SIG-M5 (cell line): ENCODE data around the gene SERPINB7.
"Not testable (repeated sequence)": the region's sequence is repeated elsewhere in the genome, so short reads cannot be mapped to it uniquely, and the experiment has no call there.

ENCODE experiments used
- DNase-seq: peaks from one replicate; lab custom pipeline; 2025; lab: John Stamatoyannopoulos, UW

Gene SERPINB7, protein sequence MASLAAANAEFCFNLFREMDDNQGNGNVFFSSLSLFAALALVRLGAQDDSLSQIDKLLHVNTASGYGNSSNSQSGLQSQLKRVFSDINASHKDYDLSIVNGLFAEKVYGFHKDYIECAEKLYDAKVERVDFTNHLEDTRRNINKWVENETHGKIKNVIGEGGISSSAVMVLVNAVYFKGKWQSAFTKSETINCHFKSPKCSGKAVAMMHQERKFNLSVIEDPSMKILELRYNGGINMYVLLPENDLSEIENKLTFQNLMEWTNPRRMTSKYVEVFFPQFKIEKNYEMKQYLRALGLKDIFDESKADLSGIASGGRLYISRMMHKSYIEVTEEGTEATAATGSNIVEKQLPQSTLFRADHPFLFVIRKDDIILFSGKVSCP

DNA sequence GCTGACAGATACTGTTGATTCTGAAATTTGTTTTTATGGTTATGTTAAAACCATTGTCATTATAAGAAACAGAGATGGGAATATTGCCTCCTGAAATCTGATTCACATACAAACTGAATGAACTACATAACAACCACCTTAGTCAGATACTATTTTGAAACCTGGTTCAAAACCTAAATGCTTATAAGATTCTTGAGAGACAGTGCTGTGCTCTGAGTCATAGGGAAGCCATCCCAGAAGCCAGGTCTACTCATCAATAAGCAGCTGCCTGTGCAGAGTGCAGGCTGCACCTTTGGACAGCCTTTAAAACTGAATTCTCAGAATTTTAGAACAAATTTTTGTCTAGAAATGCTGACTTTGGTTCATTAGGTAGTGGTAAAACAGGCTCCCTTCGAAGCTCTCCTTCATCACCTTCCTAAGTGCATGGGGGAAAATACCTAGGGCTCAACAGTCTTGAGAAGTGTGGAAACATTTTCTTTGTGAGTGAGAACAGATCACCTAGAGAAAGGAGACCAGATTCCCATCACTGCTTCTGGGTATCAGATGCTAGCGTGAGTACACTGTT lies at the start of gene SERPINB7:
Gene SERPINB7, plus strand, starts transcription at position 253 of the 565 bp plus-strand sequence. CDS start 6,955 bp downstream, outside the sequence.
- no peak for DNase-seq

DNA sequence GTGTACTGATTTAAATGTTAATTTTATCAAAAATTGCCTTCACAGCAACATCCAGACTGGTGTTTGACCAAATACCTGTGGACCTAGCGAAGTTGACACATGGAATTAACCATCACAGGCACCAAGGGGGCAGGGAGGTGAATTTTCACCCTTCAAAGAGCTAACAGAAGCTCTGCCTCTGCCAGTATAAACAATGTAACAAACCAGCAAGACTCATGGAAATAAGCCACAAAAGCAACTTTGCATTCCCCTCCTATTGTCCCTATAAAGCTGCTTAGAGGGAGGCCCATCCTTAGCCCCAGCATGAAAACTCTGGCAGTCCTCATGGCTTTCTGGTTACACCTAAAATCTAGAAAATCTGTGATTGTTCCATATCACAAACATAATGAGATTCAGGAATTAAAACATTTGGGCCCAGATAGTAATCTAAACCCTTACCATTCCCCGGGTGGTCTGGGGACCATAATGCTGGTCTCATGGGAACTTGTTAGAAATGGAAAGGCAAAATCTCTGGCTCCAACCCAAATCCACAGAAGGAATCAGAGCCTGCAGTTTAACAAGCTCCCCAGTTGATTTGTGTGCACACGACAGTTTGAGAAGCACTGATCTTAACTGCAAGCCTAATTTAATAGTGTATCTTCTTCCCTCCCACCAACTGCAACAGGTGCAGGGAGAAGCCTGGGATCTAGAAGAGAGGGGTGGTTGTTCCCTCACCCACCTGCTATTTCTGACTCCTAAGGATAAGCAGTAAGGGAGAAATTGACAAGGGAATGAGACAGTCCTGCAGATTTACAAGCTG lies 49.3 kb upstream of the SERPINB7 start:
- no peak for DNase-seq

DNA sequence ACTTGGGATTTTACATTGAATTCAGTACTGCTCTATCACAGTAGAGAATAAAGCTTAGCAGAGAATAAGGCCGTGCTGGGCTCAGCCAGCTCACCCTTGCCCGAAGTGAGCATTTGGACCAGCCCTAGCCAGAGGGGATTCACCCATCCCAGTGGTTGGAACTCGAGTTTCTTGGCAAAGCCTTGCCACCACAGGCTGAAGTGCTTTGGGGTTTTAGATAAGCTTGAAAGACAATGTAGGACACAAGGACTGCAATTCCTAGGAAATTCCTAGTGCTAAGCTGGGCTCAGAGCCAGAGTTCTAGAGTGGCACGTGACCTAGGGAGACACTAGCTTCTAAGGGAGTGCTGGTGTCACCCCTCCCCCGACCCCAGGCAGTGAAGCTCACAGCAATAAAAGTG lies 44.4 kb upstream of the SERPINB7 start:
- no peak for DNase-seq

DNA sequence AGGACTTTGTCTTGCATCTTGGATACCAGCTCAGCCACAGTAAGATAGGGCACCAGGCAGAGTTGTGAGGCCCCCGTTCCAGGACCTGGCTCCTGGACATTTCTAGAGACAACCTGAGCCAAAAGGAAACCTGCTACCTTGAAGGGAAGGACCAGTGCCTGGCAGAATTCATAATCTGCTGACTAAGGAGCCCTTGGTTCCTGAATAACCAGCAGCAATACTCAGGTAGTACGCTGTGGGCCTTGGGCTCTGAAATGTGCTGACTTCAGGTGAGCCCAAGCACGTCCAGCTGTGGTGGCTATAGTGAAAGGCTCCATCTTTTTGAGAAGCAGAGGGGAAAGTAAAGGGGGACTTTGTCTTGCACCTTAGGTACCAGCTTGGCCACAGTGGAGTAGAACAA lies 44.0 kb upstream of the SERPINB7 start:
- DNase-seq, result no peak

DNA sequence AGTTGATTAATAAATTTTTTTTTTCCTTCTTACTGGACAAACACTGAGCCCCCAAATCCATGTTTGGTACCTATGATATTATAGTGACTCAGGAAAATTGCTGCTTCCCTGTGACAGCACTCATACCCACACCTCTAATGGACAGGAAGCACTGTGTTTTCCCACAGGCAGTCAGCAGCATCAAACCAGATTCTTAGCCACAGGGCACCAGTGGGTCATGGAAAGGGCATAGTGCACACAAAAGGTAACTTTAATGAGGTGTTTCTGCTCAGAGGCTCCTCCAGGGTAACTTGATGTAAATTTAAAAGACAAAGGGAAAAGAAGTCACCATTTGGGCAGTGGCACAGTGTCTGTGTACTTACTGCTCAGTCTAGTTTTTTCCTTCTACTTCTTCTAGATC lies 38.3 kb upstream of the SERPINB7 start:
- no peak for DNase-seq

DNA sequence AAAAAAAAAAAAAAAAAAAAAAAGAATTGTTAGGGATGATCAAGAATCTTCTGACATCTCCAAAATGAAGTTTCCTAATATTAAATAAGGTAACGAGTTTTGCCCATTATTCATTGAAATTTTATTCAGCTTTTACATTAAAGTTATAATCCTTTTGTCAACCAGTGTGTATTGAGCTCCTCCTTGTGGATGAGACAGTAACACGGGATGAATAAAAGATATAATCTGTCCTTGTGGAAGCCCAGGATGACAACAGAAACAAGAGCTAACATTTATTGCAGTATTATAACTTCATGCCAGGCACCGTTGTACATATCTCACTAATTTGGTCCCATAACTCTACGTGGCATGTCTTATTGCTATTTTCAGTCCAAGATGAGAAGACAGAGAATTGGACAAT lies 33.4 kb upstream of the SERPINB7 start:
- DNase-seq, result no peak

DNA sequence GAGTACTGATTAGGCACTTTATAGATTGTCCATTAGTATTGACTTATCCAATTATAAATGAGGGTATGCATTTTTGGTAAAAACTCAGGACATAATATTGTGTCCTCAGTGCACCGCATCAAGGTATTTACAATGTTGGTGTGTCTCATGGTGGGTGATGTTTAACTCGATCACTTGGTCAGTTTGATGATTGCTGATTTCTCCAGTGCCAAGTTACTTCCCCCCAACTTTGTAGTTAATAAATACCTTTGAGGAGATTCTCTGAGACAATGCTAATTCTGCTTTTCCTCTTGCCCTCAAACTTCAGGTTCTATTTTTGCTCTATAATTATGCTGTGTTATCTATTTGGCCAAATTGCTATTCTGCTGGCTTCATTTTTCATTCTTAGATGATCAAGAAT lies 28.2 kb upstream of the SERPINB7 start:
- no peak for DNase-seq

DNA sequence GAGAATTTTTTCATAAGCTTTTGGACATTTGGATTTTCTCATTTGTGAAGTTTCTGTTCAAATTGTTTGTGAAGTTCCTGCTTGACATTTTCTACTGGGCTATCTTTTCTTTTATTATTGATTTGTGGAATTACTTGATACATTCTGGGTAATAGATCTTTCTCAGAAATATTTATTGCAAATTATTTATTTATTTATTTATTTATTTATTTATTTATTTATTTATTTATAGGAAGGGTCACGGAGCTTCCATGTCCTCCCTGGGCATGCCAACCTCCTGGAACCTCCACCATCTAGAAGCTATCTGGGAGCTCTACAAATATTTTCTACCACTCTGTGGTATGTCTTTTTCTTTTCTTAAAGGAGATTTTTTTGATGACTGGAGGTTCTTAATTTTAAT lies 25.7 kb upstream of the SERPINB7 start:
- no peak for DNase-seq

DNA sequence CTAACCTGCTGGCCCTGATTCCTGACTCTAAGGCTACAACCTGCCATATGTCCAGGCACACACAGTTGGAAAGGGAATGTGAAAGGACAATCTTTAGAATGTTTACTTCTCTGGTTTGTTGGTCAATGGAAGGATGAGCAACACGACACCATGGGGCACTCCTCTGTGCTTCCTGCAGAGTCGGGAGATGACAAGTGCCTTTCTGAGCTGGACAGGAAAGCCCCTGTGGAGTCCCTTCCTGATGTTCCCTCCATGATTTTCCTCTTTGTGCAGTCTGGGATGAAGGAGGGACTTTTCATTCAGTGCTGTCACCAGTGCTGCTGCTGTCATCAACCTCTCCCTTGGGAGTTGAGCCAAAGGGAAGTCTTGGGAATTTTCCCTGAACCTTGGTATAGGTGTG lies 22.6 kb upstream of the SERPINB7 start:
- DNase-seq, result no peak

DNA sequence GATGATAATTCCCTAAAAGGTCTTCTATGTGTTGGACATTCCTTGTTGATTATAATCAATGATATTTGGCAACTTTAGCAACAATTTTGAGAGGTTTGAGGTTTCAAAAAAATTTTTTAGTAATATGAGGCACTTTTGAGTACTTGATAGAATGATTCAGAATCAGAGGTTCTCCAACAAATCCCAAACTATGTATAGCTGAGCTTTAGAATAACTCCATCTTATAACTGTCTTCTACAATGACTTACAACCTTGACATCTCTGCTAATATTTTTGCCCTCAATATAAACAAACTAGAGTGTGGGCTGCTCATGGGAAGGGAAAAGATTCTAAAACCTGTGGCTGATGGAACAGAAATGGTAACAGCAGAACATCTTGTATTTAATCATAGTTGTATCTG lies 21.5 kb upstream of the SERPINB7 start:
- DNase-seq, result no peak

DNA sequence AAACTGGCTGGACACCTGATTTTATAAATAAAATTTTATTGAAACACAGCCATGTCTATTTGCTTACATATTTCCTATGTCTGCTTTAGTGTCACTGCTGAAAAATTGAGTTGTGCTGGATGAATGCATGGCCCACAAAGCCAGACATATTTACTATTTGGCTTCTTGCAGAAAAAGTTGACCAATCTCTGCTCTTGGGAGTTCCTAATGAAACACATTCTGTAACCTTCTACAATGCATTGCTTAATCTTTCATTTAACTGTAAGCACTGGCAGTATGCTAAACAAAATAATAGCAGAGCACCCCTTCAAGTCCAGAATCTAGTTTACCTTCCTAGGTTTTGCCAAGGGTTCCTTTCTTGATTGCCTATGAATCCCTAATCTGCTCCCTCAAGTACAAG lies 17.7 kb upstream of the SERPINB7 start:
- DNase-seq, result no peak

DNA sequence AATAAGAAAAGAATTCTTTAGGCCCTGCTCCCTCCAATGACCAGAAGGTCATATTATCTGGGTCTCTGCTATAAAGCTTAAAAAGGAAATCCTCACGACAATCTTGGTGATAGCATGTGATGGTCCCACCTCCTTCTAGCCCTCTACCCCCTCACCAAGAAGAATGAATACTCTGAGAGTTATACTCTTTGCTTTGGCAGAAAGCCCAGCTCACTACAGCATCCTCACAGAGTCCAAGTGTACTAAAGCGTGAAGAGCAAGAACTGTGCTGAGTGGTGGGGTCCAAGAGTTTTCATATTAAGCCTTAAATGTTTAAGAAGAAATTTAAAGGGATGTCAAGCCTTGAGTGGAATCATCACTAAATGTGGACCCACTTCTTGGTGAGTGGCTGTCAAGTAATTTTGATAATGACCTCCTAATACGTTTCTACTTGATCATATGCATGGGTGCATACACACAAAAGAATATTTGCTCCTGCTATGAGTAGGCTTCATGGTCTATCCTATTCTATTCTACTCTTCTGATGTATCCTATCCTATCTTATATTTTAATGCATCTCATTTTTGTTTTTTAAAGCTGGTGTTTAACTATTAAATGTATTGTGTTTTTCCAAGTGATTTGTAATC lies 16.5 kb upstream of the SERPINB7 start:
- no peak for DNase-seq

DNA sequence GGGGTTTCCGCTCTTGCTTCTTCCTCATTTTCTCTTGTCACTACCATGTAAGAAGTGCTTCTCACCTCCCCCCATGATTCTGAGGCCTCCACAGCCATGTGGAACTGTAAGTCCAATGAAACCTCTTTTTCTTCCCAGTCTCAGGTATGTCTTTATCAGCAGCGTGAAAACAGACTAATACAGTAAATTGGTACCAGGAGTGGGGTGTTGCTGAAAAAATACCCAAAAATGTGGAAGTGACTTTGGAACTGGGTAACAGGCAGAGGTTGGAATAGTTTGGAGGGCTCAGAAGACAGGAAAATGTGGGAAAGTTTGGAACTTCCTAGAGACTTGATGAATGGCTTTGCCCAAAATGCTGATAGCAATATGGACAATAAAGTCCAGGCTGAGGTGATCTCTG lies 15.4 kb upstream of the SERPINB7 start:
- DNase-seq, result not testable (repeated sequence)

DNA sequence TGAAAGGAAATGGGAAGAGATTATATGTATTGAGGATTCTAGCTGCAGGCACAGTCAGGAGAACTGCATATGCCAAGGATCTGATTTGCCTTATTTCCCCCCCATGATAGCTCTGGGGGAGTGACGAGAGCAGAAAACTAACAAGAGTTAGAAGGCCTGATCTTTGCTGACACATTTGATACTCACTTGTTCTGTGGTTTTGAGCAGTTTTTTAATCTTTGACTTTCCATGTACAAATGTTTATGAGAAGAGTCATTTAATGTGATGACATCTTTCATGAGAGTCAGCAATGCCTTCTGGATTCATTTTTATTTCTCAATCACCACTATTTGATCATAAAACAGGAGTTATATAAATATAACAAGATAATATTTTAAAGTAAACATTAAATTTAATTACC lies 12.7 kb upstream of the SERPINB7 start:
- DNase-seq, result no peak

DNA sequence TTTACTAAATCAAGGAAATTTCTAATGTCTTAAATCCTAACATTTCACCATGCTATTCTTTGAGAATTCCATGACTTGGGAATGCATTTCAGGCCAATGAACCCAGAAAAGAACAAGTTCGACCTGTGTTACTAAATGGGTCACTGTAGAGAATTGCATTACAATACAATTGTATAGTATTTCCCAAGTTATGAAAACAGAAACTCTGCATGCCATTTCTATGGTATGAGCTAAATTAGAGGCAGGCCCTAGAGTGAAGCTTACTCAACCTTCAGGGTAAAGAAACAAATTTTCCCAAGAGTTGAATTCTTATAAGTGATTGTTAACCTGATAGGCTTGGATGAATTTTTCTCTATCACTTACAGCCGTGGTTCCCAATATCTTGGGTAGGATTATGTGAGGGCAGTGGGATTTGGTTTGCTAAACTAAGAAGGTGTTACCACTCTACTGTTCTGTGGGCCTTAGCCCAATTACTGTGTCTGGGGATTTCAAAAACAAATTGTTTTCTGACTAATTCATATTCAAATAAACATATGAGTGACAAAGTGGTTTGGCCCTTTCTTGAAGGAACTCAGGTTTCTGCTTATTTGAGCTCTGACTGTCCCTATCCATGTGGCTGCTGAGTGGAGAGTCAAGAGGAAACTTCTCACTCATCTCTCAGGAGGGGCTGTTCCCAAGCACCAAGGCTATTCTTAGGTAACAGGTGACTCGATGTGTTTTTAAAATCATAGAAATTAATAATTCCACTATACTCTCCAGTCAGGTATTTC lies 11.2 kb upstream of the SERPINB7 start:
- no peak for DNase-seq

DNA sequence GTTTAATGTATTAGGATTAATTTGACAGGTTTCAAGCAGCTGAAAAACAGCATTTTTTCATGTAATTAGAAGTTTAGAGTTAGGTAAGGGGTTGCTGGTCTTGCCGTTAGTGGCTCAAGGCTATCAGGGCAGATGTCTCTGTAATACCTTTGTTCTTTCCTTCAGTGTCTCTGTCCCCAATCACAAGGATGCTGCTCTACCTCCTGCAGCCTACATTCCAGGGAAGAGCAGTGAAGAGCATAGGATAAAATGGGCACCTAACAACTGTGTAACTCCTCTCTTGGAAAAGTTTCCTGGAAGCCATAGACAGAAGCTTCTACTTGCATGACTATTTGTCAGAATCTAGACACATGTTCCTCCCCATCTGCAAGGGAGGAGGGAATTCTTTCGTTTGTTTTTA lies 9.4 kb upstream of the SERPINB7 start:
- no peak for DNase-seq

DNA sequence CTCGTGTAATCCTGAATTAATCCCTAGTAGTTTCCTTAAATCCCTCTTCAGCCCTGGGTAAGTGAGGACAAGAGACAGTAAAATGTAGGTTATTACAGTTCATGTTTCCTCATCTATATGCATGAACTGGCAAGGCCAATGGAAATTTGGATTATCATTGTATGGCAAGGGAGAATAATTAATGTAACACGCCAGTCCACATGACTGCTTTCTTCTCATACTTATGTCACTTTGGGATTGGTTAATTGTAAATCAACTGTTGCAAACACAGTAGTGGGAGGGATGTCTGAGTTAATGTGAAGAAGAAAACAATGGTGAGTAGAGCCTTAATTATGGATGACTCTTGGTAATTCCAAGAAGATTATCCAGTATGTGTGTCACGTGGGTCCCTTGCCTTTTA lies 1.7 kb upstream of the SERPINB7 start:
- no peak for DNase-seq

DNA sequence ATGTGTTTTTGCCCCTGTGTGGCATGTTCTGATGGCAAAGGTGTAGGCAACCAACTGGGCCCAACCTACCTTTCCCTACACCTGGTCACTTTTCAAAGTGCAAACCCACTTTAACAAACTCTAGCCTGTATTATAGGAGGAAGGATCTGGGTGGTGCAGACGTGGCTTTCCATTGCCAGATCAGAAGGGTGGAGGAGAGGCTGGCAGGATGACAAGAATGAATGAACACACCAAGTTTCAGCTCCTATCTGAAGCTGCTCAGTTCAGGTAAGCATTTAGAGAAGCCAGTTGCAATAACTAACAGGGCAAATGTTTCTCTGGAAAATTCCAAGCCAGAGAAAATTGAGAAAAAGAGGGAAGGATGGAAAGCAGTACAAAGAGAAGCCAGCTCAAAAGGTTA lies 707 bp upstream of the SERPINB7 start:
- no peak for DNase-seq

DNA sequence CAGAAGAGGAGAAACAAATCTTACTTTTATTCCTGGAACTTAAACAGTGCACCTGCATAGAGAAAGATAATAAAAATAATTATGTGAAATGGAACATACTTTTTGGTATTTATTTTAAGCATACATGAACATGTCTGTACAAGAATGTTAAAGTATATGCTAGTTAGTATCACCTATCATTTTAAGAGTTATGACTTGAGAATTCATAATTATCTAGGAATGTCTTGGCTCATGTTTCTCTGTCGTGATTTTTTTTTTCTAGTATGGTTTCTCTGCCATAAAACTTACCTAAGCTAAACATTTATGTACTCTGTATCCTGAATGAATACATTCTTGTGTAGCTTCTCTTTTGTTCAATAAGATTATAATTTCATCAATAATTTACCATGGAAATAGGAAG lies 4.2 kb downstream of the SERPINB7 start:
- DNase-seq, result no peak

DNA sequence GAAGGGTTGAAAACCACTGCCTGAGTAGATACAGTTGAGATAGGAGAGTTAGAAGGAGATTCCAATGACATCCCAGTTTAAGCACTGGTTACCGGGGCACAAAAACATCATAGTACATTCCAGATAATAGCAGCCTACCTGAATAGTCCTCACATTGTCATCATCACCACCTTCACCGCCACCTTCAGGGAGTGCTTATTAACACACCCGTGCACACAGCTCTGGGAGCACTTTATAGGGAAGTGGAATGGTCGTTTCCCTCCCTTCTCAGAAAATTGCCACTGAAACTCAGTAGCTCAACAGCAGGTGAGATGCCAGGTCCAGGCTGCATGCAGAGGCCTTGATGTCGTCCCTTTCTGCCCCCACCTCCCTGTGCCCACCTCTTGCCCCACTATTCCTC lies 8.2 kb downstream of the SERPINB7 start:
- no peak for DNase-seq

DNA sequence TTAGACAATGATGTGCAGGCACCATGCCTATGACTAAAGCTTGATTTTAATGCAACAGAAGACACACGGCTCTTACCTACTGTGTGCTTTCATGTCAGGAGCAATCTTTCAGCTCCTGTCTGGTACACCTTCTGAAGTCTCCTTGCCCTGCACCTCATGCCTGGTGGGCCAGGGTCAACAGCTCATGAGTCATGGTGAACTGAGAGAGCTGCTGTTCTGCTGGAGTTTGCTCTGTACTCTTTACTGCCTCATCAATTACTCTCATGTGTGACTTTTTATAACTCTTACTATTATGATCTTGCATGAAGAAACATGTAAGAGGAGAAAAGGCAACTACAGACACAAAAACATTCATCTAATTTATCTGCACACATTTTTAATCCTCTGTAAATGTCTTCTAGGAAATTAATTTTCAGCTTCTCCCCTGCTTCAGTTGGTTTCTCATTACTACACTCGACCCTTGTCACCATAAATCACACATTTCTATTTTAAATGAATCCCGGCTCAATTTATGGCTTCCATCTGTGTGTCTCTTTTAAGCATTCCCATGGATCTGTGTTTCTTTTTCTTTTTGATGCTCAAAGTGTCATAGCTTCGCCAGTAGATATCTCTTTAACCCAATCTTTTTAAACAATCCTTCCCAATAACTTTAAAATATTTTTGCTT lies 9.7 kb downstream of the SERPINB7 start:
- DNase-seq, result no peak
